Activated gamma-delta T cell (primary cell): ENCODE data around the gene CPT1B.

Experiments
- DNase-seq: peaks from one replicate; lab custom pipeline; 2025; lab: John Stamatoyannopoulos, UW

The CPT1B gene

GRCh38 chr22:50569896-50570535, 8.2 kb downstream of the CPT1B start:
- no peak for DNase-seq

- no peak for DNase-seq
Observed at GRCh38 chr22:50569041-50569459, 9.2 kb downstream of the CPT1B start.

- DNase-seq = no peak
Observed at GRCh38 chr22:50568626-50569025, 9.6 kb downstream of the CPT1B start.

- no peak for DNase-seq
Observed at GRCh38 chr22:50567721-50568252, 10.4 kb downstream of the CPT1B start.

GRCh38 chr22:50564289-50564688, 13.9 kb downstream of the CPT1B start:
- DNase-seq = no peak

- no peak for DNase-seq
Observed at GRCh38 chr22:50563413-50564160, 14.6 kb downstream of the CPT1B start.

GRCh38 chr22:50562523-50563412, 15.5 kb downstream of the CPT1B start, which contains the start of gene SYCE3:
SYCE3 (minus strand) TSS chr22:50562919; CDS start chr22:50556405, 6,514 bp downstream.
- peak; percentile 90 for DNase-seq

GRCh38 chr22:50561401-50562358, 16.5 kb downstream of the CPT1B start:
- peak; percentile 38 for DNase-seq

GRCh38 chr22:50560034-50560433, 18.2 kb downstream of the CPT1B start:
- no peak for DNase-seq

- no peak for DNase-seq
Observed at GRCh38 chr22:50556703-50557102, 21.5 kb downstream of the CPT1B start.

- DNase-seq = no peak
Observed at GRCh38 chr22:50553310-50553709, 24.9 kb downstream of the CPT1B start.

GRCh38 chr22:50551160-50551752, 27.0 kb downstream of the CPT1B start:
- no peak for DNase-seq

- DNase-seq = no peak
Observed at GRCh38 chr22:50550395-50550794, 27.8 kb downstream of the CPT1B start.

- DNase-seq = no peak
Observed at GRCh38 chr22:50548921-50549790, 29.1 kb downstream of the CPT1B start.

- DNase-seq = no peak
Observed at GRCh38 chr22:50548040-50548920, 29.9 kb downstream of the CPT1B start.

- no peak for DNase-seq
Observed at GRCh38 chr22:50547263-50547985, 30.8 kb downstream of the CPT1B start.

GRCh38 chr22:50546326-50547262, 31.6 kb downstream of the CPT1B start:
- DNase-seq = no peak
